ENCODE data around the gene PACC1. TPM values are rescaled to one million over a fixed set of nuclear protein-coding genes. Genes with fewer than 3 reads are reported as not detected.

PACC1 gene
- total RNA-seq, 1 experiment from 2014 or later, result 17.6 TPM

DNA sequence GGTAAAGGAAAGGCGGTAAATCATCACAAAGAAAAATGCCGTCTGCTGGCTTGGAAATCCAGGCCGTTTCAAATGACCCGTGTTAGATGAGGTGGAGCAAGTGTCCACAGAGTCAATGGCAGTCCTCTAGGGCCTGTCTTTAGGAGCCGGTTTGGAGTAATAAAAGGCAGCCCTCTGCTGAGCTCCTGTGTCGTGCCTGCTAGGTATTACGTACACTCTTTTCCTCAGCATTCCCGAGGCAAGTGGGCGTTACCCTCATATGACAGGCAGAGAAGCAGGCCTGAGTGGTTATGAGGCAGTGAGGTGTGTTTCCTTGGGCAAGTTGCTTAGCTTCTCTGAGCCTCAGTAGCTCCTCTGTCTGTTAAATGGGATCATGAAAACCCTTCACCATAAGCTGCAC is 25.7 kb upstream of the PACC1 start:
- intact Hi-C loops (cut with micrococcal nuclease), result no loop called here
- H2AFZ ChIP-seq (ENCODE audit: low read depth, low read length, poor library complexity, severe bottlenecking), result no peak overlapping the region
- H3K4me2 ChIP-seq (ENCODE audit: low read length), result no peak overlapping the region
- peaks cover 14 to 25% of the 10 kb centered on the region in 2 experiments; a peak in 3 of 4 replicates for H3K4me1 ChIP-seq (ENCODE audit: control insufficient read depth in 1 of 2, insufficient read depth in 2 of 2, low read length in 2 of 2)
- H3K9ac ChIP-seq (ENCODE audit: low read length), result no peak overlapping the region
- ATAC-seq (no peak), DNase-seq (ENCODE audit: low read depth, low spot score) (no peak)
- POLR2A ChIA-PET, result no interaction called here
- no TSS peak for BruUV-seq (replicated peaks)
- H4K20me1 ChIP-seq (ENCODE audit: insufficient read depth), result no peaks in the 10 kb centered on the region
- H3K4me3 ChIP-seq (replicated peaks in 1 of 2; ENCODE audit: low read depth in 1 of 2, low read length in 2 of 2), result no peak overlapping the region
- TF ChIP-seq POLR2A (IDR thresholded peaks at IDR 0.05; ENCODE audit: borderline replicate concordance, extremely low read depth, insufficient read depth, insufficient read length), result no peak
- no peak for TF ChIP-seq ELF1 (IDR thresholded peaks at IDR 0.05; ENCODE audit: borderline replicate concordance, low read depth)
- RAD21 ChIA-PET (ENCODE audit: low non-redundant PET in 1 of 2, low total read pairs in 2 of 2, uncharacterized antibody in 2 of 2, unreplicated experiment in 2 of 2), result no interaction called here
- CTCF ChIA-PET, result interaction anchor here (3.1 kb wide), 1 partner anchor 15 kb away, joined by 18 read pairs; no protein-coding TSS in a partner anchor
- no peaks in the 10 kb centered on the region for H3K9me2 ChIP-seq (ENCODE audit: insufficient read depth)
- 0 out of 4 replicates have a peak, but pooled peaks cover 0 to 8% of the 10 kb centered on the region in 2 experiments for H3K36me3 ChIP-seq (ENCODE audit: control insufficient read depth in 1 of 2, insufficient read depth in 2 of 2, low read length in 2 of 2)
- H3K27ac ChIP-seq (ENCODE audit: low read depth, low read length), result no peak overlapping the region
- no peaks in the 10 kb centered on the region for H3K27me3 ChIP-seq (ENCODE audit: insufficient read depth, low read length)
- no peaks in the 10 kb centered on the region for H3K9me3 ChIP-seq (ENCODE audit: control insufficient read depth in 1 of 2, insufficient read depth in 1 of 2, low read depth in 1 of 2, low read length in 2 of 2)
- peaks cover 28% of the 10 kb centered on the region for H3K79me2 ChIP-seq (ENCODE audit: insufficient read depth, low read length)

DNA sequence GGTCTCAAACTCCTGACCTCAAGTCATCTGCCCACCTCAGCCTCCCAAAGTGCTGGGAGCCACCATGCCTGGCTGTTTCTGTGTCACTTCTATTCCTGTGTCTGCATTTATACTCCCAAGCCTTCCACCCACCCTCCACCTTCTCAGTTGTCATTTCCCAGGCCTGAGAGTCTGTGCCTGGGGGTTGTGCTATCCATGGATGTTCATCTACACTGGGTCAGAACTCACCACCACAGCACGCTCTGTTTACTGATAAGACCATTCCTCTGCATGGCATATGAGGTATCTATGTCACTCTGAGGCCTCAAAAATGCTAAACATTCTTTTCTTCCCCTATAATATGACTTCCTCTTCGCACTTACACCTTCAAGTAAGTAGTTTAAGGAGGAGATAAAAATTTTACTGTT is 24.1 kb upstream of the PACC1 start:
- Histone ChIP-seq H3K27ac (ENCODE audit: low read depth, low read length) (no peak overlapping the region), H3K79me2 (ENCODE audit: insufficient read depth, low read length) (peaks cover 44% of the 10 kb centered on the region), H2AFZ (ENCODE audit: low read depth, low read length, poor library complexity, severe bottlenecking) (no peak overlapping the region), H3K36me3 (ENCODE audit: control insufficient read depth in 1 of 2, insufficient read depth in 2 of 2, low read length in 2 of 2) (no peaks in the 10 kb centered on the region), H3K4me2 (ENCODE audit: low read length) (no peak overlapping the region), H3K9me3 (ENCODE audit: control insufficient read depth in 1 of 2, insufficient read depth in 1 of 2, low read depth in 1 of 2, low read length in 2 of 2) (no peaks in the 10 kb centered on the region), H3K9ac (ENCODE audit: low read length) (no peak overlapping the region), H3K9me2 (ENCODE audit: insufficient read depth) (no peaks in the 10 kb centered on the region), H3K27me3 (ENCODE audit: insufficient read depth, low read length) (no peaks in the 10 kb centered on the region), H3K4me1 (ENCODE audit: control insufficient read depth in 1 of 2, insufficient read depth in 2 of 2, low read length in 2 of 2) (peaks cover 14 to 31% of the 10 kb centered on the region in 2 experiments; a peak in 3 of 4 replicates), H4K20me1 (ENCODE audit: insufficient read depth) (no peaks in the 10 kb centered on the region), H3K4me3 (replicated peaks in 1 of 2; ENCODE audit: low read depth in 1 of 2, low read length in 2 of 2) (no peak overlapping the region)
- no peak for ATAC-seq
- no TSS peak for BruUV-seq (replicated peaks)
- ChIA-PET CTCF (no interaction called here), POLR2A (no interaction called here), RAD21 (ENCODE audit: low non-redundant PET in 1 of 2, low total read pairs in 2 of 2, uncharacterized antibody in 2 of 2, unreplicated experiment in 2 of 2) (no interaction called here)
- DNase-seq (ENCODE audit: low read depth, low spot score), result no peak
- TF ChIP-seq YY1 (IDR thresholded peaks at IDR 0.05; ENCODE audit: extremely low read depth, insufficient replicate concordance, low read depth, low read length) (no peak), SIN3A (IDR thresholded peaks at IDR 0.05; ENCODE audit: low read depth) (no peak), EZH2 (IDR thresholded peaks at IDR 0.05) (no peak), POLR2A (IDR thresholded peaks at IDR 0.05; ENCODE audit: borderline replicate concordance, extremely low read depth, insufficient read depth, insufficient read length) (no peak), RAD21 (IDR thresholded peaks at IDR 0.05; ENCODE audit: low read depth) (no peak), SP1 (IDR thresholded peaks at IDR 0.05; ENCODE audit: low read depth) (no peak), TCF7L2 (IDR thresholded peaks at IDR 0.05; ENCODE audit: borderline replicate concordance, extremely low read depth, insufficient read depth, insufficient read length) (no peak), SRF (IDR thresholded peaks at IDR 0.05; ENCODE audit: low read depth) (no peak), POLR2AphosphoS5 (IDR thresholded peaks at IDR 0.05; ENCODE audit: low read depth, low read length) (no peak)
- TF ChIP-seq, protein P1, sequence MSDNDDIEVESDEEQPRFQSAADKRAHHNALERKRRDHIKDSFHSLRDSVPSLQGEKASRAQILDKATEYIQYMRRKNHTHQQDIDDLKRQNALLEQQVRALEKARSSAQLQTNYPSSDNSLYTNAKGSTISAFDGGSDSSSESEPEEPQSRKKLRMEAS (IDR thresholded peaks at IDR 0.05), result no peak
- TF ChIP-seq, protein P2, sequence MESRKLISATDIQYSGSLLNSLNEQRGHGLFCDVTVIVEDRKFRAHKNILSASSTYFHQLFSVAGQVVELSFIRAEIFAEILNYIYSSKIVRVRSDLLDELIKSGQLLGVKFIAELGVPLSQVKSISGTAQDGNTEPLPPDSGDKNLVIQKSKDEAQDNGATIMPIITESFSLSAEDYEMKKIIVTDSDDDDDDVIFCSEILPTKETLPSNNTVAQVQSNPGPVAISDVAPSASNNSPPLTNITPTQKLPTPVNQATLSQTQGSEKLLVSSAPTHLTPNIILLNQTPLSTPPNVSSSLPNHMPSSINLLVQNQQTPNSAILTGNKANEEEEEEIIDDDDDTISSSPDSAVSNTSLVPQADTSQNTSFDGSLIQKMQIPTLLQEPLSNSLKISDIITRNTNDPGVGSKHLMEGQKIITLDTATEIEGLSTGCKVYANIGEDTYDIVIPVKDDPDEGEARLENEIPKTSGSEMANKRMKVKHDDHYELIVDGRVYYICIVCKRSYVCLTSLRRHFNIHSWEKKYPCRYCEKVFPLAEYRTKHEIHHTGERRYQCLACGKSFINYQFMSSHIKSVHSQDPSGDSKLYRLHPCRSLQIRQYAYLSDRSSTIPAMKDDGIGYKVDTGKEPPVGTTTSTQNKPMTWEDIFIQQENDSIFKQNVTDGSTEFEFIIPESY (IDR thresholded peaks at IDR 0.05; ENCODE audit: extremely low read depth, insufficient replicate concordance, low read length), result no peak
- TF ChIP-seq, protein P3, sequence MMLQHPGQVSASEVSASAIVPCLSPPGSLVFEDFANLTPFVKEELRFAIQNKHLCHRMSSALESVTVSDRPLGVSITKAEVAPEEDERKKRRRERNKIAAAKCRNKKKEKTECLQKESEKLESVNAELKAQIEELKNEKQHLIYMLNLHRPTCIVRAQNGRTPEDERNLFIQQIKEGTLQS (IDR thresholded peaks at IDR 0.05), result no peak
- TF ChIP-seq, protein P4, sequence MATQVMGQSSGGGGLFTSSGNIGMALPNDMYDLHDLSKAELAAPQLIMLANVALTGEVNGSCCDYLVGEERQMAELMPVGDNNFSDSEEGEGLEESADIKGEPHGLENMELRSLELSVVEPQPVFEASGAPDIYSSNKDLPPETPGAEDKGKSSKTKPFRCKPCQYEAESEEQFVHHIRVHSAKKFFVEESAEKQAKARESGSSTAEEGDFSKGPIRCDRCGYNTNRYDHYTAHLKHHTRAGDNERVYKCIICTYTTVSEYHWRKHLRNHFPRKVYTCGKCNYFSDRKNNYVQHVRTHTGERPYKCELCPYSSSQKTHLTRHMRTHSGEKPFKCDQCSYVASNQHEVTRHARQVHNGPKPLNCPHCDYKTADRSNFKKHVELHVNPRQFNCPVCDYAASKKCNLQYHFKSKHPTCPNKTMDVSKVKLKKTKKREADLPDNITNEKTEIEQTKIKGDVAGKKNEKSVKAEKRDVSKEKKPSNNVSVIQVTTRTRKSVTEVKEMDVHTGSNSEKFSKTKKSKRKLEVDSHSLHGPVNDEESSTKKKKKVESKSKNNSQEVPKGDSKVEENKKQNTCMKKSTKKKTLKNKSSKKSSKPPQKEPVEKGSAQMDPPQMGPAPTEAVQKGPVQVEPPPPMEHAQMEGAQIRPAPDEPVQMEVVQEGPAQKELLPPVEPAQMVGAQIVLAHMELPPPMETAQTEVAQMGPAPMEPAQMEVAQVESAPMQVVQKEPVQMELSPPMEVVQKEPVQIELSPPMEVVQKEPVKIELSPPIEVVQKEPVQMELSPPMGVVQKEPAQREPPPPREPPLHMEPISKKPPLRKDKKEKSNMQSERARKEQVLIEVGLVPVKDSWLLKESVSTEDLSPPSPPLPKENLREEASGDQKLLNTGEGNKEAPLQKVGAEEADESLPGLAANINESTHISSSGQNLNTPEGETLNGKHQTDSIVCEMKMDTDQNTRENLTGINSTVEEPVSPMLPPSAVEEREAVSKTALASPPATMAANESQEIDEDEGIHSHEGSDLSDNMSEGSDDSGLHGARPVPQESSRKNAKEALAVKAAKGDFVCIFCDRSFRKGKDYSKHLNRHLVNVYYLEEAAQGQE (IDR thresholded peaks at IDR 0.05; ENCODE audit: low read depth), result no peak
- intact Hi-C loops (cut with micrococcal nuclease), result no loop called here

All from HCT116 (cell line).